ENCODE results near the gene ZDHHC5. TPM values are rescaled to one million over a fixed set of nuclear protein-coding genes. Genes with fewer than 3 reads are reported as not detected.

ZDHHC5 gene
- total and polyA plus RNA-seq, 2 of the 4 experiments (the other 2 are of a cell fraction), result 19.4 to 45.7 TPM

- no peaks in the 10 kb centered on the region for H4K20me1 ChIP-seq (ENCODE audit: insufficient read depth, low read length)
- DNase-seq (no peak), ATAC-seq (ENCODE audit: low read depth) (no peak)
- no peaks in the 10 kb centered on the region; the same call in 1 of the 2 replicates for H3K27me3 ChIP-seq (ENCODE audit: control insufficient read depth, insufficient read depth, low read length)
- no peak overlapping the region for H4K5ac ChIP-seq (ENCODE audit: low read depth, low read length)
- ChIA-PET POLR2A (ENCODE audit: unreplicated experiment) (no interaction called here), CTCF (no interaction called here)
- H3K9me3 ChIP-seq (ENCODE audit: control insufficient read depth, insufficient read depth, low read length), result peaks cover 4% of the 10 kb centered on the region; the same call in 1 of the 2 replicates
- no peaks in the 10 kb centered on the region for H3K36me3 ChIP-seq (ENCODE audit: control insufficient read depth, insufficient read depth, low read length)
- 60% methylated on average over 1 of the region's 3 CpGs; no CpG with 5 or more reads in 1 of the 2 experiments for WGBS, 2 experiments (ENCODE audit: extremely low coverage in 2 of 2, insufficient read length in 1 of 2)
- no peak overlapping the region for H3K18ac ChIP-seq (ENCODE audit: low read depth, low read length)
- no peak overlapping the region for H3K27ac ChIP-seq (ENCODE audit: insufficient read depth, low read length)
- no peak overlapping the region for H2AK5ac ChIP-seq (ENCODE audit: low read depth, low read length)
- H4K91ac ChIP-seq (ENCODE audit: insufficient read depth, low read depth, low read length), result no peak overlapping the region
- H2BK120ac ChIP-seq (ENCODE audit: low read depth, low read length), result no peak overlapping the region
- intact Hi-C loops (cut with micrococcal nuclease), result no loop called here
- H3K4me1 ChIP-seq (ENCODE audit: control insufficient read depth, insufficient read depth, low read length), result no peaks in the 10 kb centered on the region
- no peak overlapping the region for H2AK9ac ChIP-seq (replicated peaks; ENCODE audit: low read depth, low read length, poor library complexity)
- BruUV-seq (replicated peaks), result no TSS peak
- H3K9me1 ChIP-seq (ENCODE audit: insufficient read depth, low read length), result no peaks in the 10 kb centered on the region
- no peak overlapping the region for H2AFZ ChIP-seq (replicated peaks; ENCODE audit: low read length, poor library complexity)
- H3K79me1 ChIP-seq (ENCODE audit: low read depth in 1 of 2, low read length in 2 of 2), result no peaks in the 10 kb centered on the region
- TF ChIP-seq RFX5 (IDR thresholded peaks at IDR 0.05; ENCODE audit: low read depth, low read length), result no peak
- no peak for TF ChIP-seq RAD21 (IDR thresholded peaks at IDR 0.05; ENCODE audit: low read length)
- no peak for TF ChIP-seq BHLHE40 (IDR thresholded peaks at IDR 0.05; ENCODE audit: low read depth, low read length)
- no peak for TF ChIP-seq POLR2A (IDR thresholded peaks at IDR 0.05; ENCODE audit: low read depth, low read length)
- no peak for TF ChIP-seq NFE2L2 (IDR thresholded peaks at IDR 0.05; ENCODE audit: low read depth, low read length)
- no peak for TF ChIP-seq MAZ (IDR thresholded peaks at IDR 0.05; ENCODE audit: borderline replicate concordance, low read depth, low read length)
- TF ChIP-seq MXI1 (IDR thresholded peaks at IDR 0.05; ENCODE audit: borderline replicate concordance, low read depth, low read length), result no peak
- TF ChIP-seq CTCF (conservative IDR thresholded peaks at IDR 0.05; ENCODE audit: low read depth, low read length), result no peak
- no peak for TF ChIP-seq USF2 (IDR thresholded peaks at IDR 0.05; ENCODE audit: low read depth, low read length)
- no peak for TF ChIP-seq RCOR1 (IDR thresholded peaks at IDR 0.05; ENCODE audit: insufficient replicate concordance, low read length)
- no peak for TF ChIP-seq ELK1 (IDR thresholded peaks at IDR 0.05; ENCODE audit: borderline replicate concordance, low read depth, low read length)
- no peak for TF ChIP-seq FOS (IDR thresholded peaks at IDR 0.05; ENCODE audit: low read depth, low read length)
- TF ChIP-seq CEBPB (IDR thresholded peaks at IDR 0.05; ENCODE audit: low read depth, low read length), result no peak
- TF ChIP-seq MAFK (IDR thresholded peaks at IDR 0.05; ENCODE audit: low read depth, low read length), result no peak
- no peak for TF ChIP-seq SMC3 (IDR thresholded peaks at IDR 0.05; ENCODE audit: low read depth, low read length)
- no peak for TF ChIP-seq CHD1 (IDR thresholded peaks at IDR 0.05; ENCODE audit: low read depth, low read length)
- no peak overlapping the region for H3K4ac ChIP-seq (ENCODE audit: low read depth, low read length)
- dilution Hi-C loops (cut with HindIII; ENCODE audit: low sequenced_read_pairs, unreplicated experiment), result no loop called here
- no peak overlapping the region for H3K4me3 ChIP-seq (ENCODE audit: insufficient read depth, low read depth, low read length)
- no peak overlapping the region for H3K14ac ChIP-seq (replicated peaks; ENCODE audit: low read depth, low read length)
- H2BK20ac ChIP-seq (ENCODE audit: low read depth, low read length), result no peak overlapping the region
- H2BK15ac ChIP-seq (ENCODE audit: low read depth, low read length), result no peak overlapping the region
- H3K56ac ChIP-seq (ENCODE audit: extremely low read depth, insufficient read depth, low read length), result no peak overlapping the region
- in situ Hi-C loops (cut with MboI; ENCODE audit: low sequenced_read_pairs), result no loop called here
- no peak overlapping the region for H2BK5ac ChIP-seq (ENCODE audit: low read depth, low read length, poor library complexity, severe bottlenecking)
- H4K8ac ChIP-seq (ENCODE audit: low read depth in 2 of 2, low read length in 2 of 2), result no peak overlapping the region
- H3K9ac ChIP-seq (ENCODE audit: low read depth, low read length), result no peak overlapping the region
- no peak overlapping the region for H3K4me2 ChIP-seq (ENCODE audit: low read depth, low read length)
- no peak overlapping the region for H3K23ac ChIP-seq (ENCODE audit: low read depth, low read length)
Observed at GRCh38 chr11:57622263-57622662, 45.7 kb upstream of the ZDHHC5 start.
